ENCODE measurements around the gene FGFR3. TPM values are rescaled to one million over a fixed set of nuclear protein-coding genes. Genes with fewer than 3 reads are reported as not detected.

FGFR3 gene
- total and polyA plus RNA-seq, 2 of the 4 experiments (the other 2 are of a cell fraction) = 0.18 to 0.67 TPM

DNA sequence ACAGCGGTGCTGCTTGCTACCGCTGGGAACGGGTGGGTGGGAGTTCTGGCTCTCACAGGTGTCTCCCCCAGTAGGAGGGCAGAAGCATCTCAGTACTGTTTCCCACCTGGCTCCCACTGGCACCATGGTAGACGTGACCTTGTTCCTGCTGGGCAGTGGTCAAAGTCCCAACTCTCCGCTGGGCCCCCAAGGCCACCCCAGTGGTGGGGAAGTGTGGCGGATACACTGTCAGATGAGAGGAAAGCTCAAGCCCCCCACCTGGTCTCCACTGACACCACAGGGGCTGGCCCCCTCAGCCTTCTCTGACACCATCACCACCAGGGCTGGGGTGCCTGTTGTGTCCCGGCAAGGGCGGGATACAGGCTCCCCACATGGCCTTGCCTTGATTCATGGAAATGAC, 38.2 kb downstream of the FGFR3 start:
- Histone ChIP-seq H3K9me3 (ENCODE audit: control insufficient read depth, insufficient read depth, low read length) (no peaks in the 10 kb centered on the region), H3K36me3 (ENCODE audit: control insufficient read depth, insufficient read depth, low read length) (peaks cover 51% of the 10 kb centered on the region), H3K4me1 (ENCODE audit: control insufficient read depth, insufficient read depth, low read length) (peaks cover 3% of the 10 kb centered on the region; the same call in 1 of the 2 replicates), H3K4ac (ENCODE audit: low read depth, low read length) (no peak overlapping the region), H3K14ac (replicated peaks; ENCODE audit: low read depth, low read length) (no peak overlapping the region), H2BK15ac (ENCODE audit: low read depth, low read length) (no peak overlapping the region), H2BK5ac (ENCODE audit: low read depth, low read length, poor library complexity, severe bottlenecking) (no peak overlapping the region), H3K4me3 (ENCODE audit: insufficient read depth, low read depth, low read length) (no peak overlapping the region), H2AFZ (replicated peaks; ENCODE audit: low read length, poor library complexity) (no peak overlapping the region), H3K79me1 (ENCODE audit: low read depth in 1 of 2, low read length in 2 of 2) (peaks cover 6 to 7% of the 10 kb centered on the region in 2 experiments; a peak in 3 of 4 replicates), H4K20me1 (ENCODE audit: insufficient read depth, low read length) (no peaks in the 10 kb centered on the region; the same call in none of the 2 replicates), H4K8ac (ENCODE audit: low read depth in 2 of 2, low read length in 2 of 2) (no peak overlapping the region), H2AK5ac (ENCODE audit: low read depth, low read length) (no peak overlapping the region), H3K18ac (ENCODE audit: low read depth, low read length) (no peak overlapping the region), H3K9ac (ENCODE audit: low read depth, low read length) (no peak overlapping the region), H3K56ac (ENCODE audit: extremely low read depth, insufficient read depth, low read length) (no peak overlapping the region), H2BK120ac (ENCODE audit: low read depth, low read length) (no peak overlapping the region), H3K23ac (ENCODE audit: low read depth, low read length) (no peak overlapping the region), H2AK9ac (replicated peaks; ENCODE audit: low read depth, low read length, poor library complexity) (no peak overlapping the region), H2BK20ac (ENCODE audit: low read depth, low read length) (no peak overlapping the region), H3K9me1 (ENCODE audit: insufficient read depth, low read length) (no peaks in the 10 kb centered on the region), H3K27ac (ENCODE audit: insufficient read depth, low read length) (no peak overlapping the region), H3K27me3 (ENCODE audit: control insufficient read depth, insufficient read depth, low read length) (no peaks in the 10 kb centered on the region), H4K5ac (ENCODE audit: low read depth, low read length) (no peak overlapping the region), H4K91ac (ENCODE audit: insufficient read depth, low read depth, low read length) (no peak overlapping the region), H3K4me2 (ENCODE audit: low read depth, low read length) (no peak overlapping the region)
- DNase-seq = no peak
- in situ Hi-C loops (cut with MboI; ENCODE audit: low sequenced_read_pairs) = no loop called here
- CTCF ChIA-PET = no interaction called here
- WGBS, 2 experiments (ENCODE audit: extremely low coverage in 2 of 2, insufficient read length in 1 of 2) = no CpG with 5 or more reads among the region's 8 CpGs
- BruUV-seq (replicated peaks) = no TSS peak
- POLR2A ChIA-PET (ENCODE audit: unreplicated experiment) = no interaction called here
- intact Hi-C loops (cut with micrococcal nuclease) = no loop called here
- ATAC-seq (ENCODE audit: low read depth) = no peak
- TF ChIP-seq, protein P1, sequence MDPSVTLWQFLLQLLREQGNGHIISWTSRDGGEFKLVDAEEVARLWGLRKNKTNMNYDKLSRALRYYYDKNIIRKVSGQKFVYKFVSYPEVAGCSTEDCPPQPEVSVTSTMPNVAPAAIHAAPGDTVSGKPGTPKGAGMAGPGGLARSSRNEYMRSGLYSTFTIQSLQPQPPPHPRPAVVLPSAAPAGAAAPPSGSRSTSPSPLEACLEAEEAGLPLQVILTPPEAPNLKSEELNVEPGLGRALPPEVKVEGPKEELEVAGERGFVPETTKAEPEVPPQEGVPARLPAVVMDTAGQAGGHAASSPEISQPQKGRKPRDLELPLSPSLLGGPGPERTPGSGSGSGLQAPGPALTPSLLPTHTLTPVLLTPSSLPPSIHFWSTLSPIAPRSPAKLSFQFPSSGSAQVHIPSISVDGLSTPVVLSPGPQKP (IDR thresholded peaks at IDR 0.05; ENCODE audit: borderline replicate concordance, low read depth, low read length) = no peak
- TF ChIP-seq, protein P2, sequence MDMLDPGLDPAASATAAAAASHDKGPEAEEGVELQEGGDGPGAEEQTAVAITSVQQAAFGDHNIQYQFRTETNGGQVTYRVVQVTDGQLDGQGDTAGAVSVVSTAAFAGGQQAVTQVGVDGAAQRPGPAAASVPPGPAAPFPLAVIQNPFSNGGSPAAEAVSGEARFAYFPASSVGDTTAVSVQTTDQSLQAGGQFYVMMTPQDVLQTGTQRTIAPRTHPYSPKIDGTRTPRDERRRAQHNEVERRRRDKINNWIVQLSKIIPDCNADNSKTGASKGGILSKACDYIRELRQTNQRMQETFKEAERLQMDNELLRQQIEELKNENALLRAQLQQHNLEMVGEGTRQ (IDR thresholded peaks at IDR 0.05; ENCODE audit: low read depth, low read length) = no peak
- TF ChIP-seq CEBPB (IDR thresholded peaks at IDR 0.05; ENCODE audit: low read depth, low read length) = no peak
- TF ChIP-seq MXI1 (IDR thresholded peaks at IDR 0.05; ENCODE audit: borderline replicate concordance, low read depth, low read length) = no peak
- dilution Hi-C loops (cut with HindIII; ENCODE audit: low sequenced_read_pairs, unreplicated experiment) = no loop called here
